PC-9 (cell line): Measurements from ENCODE around the gene KCNK15. TPM values are rescaled to one million over a fixed set of nuclear protein-coding genes. Genes with fewer than 3 reads are reported as not detected.

Experiments
- BruUV-seq: library from RNA; stranded (reverse); fragments of 400-500 nt; replicated peaks from 2 replicates; lab custom pipeline; 2021; lab: Mats Ljungman, UMichigan
- CTCF ChIA-PET: fragments of 300-600 bp; sonication (Branson Sonifier 250); formaldehyde crosslinking; loops from one replicate; lab custom pipeline; 2022; ENCODE audit warnings: antibody characterized with exemption; lab: Charles Lee
- POLR2A ChIA-PET: fragments of 300-600 bp; sonication (Branson Sonifier 250); formaldehyde crosslinking; loops from one replicate; lab custom pipeline; 2022; ENCODE audit warnings: antibody characterized with exemption; ENCODE audit not compliant: unreplicated experiment; lab: Charles Lee
- DNase-seq, 2 experiments: peaks; one replicate each; pipeline versions ENCODE4 v3.0.0 to v3.0.0-alpha.2; 2015 to 2022; ENCODE audit warnings: mixed read lengths in 1 of 2
- H2AFZ ChIP-seq: fragments of 200-600 bp; sonication (generic); 2 replicates; pipeline ENCODE4 v1.8.1; 2017; ENCODE audit warnings: antibody characterized with exemption
- H3F3A ChIP-seq: fragments of 200-600 bp; sonication (generic); 2 replicates; pipeline ENCODE4 v1.8.1; 2017; ENCODE audit warnings: antibody characterized with exemption, mild to moderate bottlenecking, low read depth; ENCODE audit not compliant: insufficient read depth
- H3K27ac ChIP-seq: fragments of 200-600 bp; sonication (generic); 2 replicates; pipeline ENCODE4 v1.6.1; 2016; ENCODE audit warnings: mixed run types
- H3K27me3 ChIP-seq: fragments of 200-600 bp; sonication (generic); 2 replicates; pipeline ENCODE4 v1.6.1; 2016; ENCODE audit warnings: low read depth, mixed run types; ENCODE audit not compliant: insufficient read depth
- H3K36me3 ChIP-seq: fragments of 200-600 bp; sonication (generic); 2 replicates; pipeline ENCODE4 v1.6.1; 2016; ENCODE audit warnings: low read depth, mixed run types
- H3K4me1 ChIP-seq: fragments of 200-600 bp; sonication (generic); replicated peaks from 2 replicates; pipeline ENCODE4 v1.6.1; 2016; ENCODE audit warnings: mixed run types; ENCODE audit not compliant: insufficient read depth
- H3K4me2 ChIP-seq: fragments of 200-600 bp; sonication (generic); 2 replicates; pipeline ENCODE4 v1.6.1; 2017; ENCODE audit warnings: mixed run types
- H3K4me3 ChIP-seq: fragments of 200-600 bp; sonication (generic); 2 replicates; pipeline ENCODE4 v1.6.1; 2016; ENCODE audit warnings: mixed run types
- H3K79me2 ChIP-seq: fragments of 200-600 bp; sonication (generic); 2 replicates; pipeline ENCODE4 v1.6.1; 2017; ENCODE audit warnings: low read depth, mixed run types
- H3K9me2 ChIP-seq: fragments of 200-600 bp; sonication (generic); 2 replicates; pipeline ENCODE4 v1.8.1; 2017; ENCODE audit warnings: mild to moderate bottlenecking; ENCODE audit not compliant: insufficient read depth
- H3K9me3 ChIP-seq: fragments of 200-600 bp; sonication (generic); 2 replicates; pipeline ENCODE4 v1.8.1; 2016; ENCODE audit warnings: low read depth; ENCODE audit not compliant: insufficient read depth
- H4K20me1 ChIP-seq: fragments of 200-600 bp; sonication (generic); 2 replicates; pipeline ENCODE4 v1.8.1; 2017; ENCODE audit not compliant: insufficient read depth
- EZH2 ChIP-seq: fragments of 200-600 bp; sonication (generic); IDR thresholded peaks from 2 replicates; pipeline ENCODE4 v1.8.0; 2017; ENCODE audit warnings: antibody characterized with exemption, low read depth
- intact Hi-C: fragments of 100-400 bp; cut with micrococcal nuclease; formaldehyde crosslinking; loops from one replicate; pipeline ENCODE4 v1.10.0; 2022; ENCODE audit not compliant: unreplicated experiment
- total RNA-seq: library from RNA; stranded (reverse); gene quantifications from 2 replicates; pipeline ENCODE4 v1.2.3, GENCODE V29; 2021
- TF ChIP-seq, protein P1 (sequence below): fragments of 200-600 bp; sonication (generic); conservative IDR thresholded peaks from 2 replicates; pipeline ENCODE4 v1.6.1; 2017; ENCODE audit warnings: mixed run types, antibody characterized with exemption, mild to moderate bottlenecking, moderate library complexity

KCNK15 gene
- total RNA-seq, 1 experiment from 2014 or later = 0.26 TPM

DNA sequence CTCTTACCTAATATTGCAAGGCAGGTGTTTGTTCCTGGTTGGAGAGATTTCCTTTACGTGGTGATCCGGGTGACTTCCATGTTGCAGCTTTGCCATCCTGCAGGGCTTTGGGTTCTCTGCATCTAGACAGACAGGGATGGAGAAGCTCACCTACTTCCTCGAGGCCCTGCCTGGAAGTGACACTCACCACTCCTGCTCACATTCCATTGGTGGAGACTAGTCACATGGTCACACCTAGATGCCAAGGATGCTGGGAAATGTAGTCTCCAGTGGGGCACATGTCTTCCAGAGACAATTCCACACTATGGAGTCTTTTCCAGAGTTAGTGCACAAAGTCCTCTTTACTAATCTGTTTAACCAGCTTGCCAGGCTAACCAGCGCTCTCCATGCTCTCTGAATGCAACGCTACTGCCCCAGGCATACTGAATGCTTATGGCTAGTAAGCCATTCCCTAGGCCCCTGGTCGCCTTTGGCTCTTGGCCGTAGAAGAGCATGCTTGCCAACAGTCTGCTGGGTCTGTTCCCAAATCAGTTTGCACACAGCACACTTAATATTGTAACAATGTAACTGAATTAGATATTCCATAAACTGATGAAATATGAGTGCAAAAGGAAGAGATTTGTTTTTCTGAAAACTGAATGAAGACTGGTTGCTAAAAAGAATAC is 6.7 kb upstream of the KCNK15 start:
- POLR2A ChIA-PET = no interaction called here
- no TSS peak for BruUV-seq
- H3K9me3 ChIP-seq = peaks cover 6% of the 10 kb centered on the region
- peaks cover 33% of the 10 kb centered on the region; the same call in 1 of the 2 replicates for H3K27me3 ChIP-seq
- no peaks in the 10 kb centered on the region for H3K36me3 ChIP-seq
- H3K4me1 ChIP-seq = peaks cover 14% of the 10 kb centered on the region; the same call in 1 of the 2 replicates
- H3K79me2 ChIP-seq = no peaks in the 10 kb centered on the region
- no peak overlapping the region for H3K4me3 ChIP-seq
- TF ChIP-seq, protein P1, sequence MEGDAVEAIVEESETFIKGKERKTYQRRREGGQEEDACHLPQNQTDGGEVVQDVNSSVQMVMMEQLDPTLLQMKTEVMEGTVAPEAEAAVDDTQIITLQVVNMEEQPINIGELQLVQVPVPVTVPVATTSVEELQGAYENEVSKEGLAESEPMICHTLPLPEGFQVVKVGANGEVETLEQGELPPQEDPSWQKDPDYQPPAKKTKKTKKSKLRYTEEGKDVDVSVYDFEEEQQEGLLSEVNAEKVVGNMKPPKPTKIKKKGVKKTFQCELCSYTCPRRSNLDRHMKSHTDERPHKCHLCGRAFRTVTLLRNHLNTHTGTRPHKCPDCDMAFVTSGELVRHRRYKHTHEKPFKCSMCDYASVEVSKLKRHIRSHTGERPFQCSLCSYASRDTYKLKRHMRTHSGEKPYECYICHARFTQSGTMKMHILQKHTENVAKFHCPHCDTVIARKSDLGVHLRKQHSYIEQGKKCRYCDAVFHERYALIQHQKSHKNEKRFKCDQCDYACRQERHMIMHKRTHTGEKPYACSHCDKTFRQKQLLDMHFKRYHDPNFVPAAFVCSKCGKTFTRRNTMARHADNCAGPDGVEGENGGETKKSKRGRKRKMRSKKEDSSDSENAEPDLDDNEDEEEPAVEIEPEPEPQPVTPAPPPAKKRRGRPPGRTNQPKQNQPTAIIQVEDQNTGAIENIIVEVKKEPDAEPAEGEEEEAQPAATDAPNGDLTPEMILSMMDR = no peak
- no peak for TF ChIP-seq EZH2
- H3F3A ChIP-seq = peaks cover 12% of the 10 kb centered on the region
- DNase-seq = peak; percentile 57 to 79
- H3K9me2 ChIP-seq = no peaks in the 10 kb centered on the region
- intact Hi-C loops = no loop called here
- no peaks in the 10 kb centered on the region for H4K20me1 ChIP-seq
- CTCF ChIA-PET = no interaction called here
- no peak overlapping the region for H2AFZ ChIP-seq
- H3K27ac ChIP-seq = no peak overlapping the region
- 0 out of 2 replicates have a peak overlapping the region, but pooled peaks have one; percentile 9 for H3K4me2 ChIP-seq

DNA sequence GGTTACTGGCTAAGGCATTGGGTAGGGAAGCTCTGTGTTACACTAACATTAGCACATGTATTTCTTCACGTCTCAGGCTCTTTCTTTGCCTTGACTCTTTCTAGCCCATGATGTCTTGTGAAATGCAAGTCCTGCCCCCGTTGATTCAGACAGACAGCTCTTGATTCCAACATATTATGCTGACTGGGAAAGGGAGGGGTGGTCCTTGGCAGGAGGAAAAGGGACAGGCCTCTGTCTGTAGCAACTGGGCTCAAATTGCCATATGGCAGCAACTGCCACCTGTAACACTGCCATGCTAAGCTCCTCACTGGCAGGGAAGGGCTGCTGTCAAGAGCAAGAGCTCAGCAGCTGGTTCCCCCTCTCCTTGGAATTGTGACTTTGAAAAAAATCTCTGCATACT is 5.7 kb upstream of the KCNK15 start:
- TF ChIP-seq, protein P1 = no peak
- no peak for TF ChIP-seq EZH2

DNA sequence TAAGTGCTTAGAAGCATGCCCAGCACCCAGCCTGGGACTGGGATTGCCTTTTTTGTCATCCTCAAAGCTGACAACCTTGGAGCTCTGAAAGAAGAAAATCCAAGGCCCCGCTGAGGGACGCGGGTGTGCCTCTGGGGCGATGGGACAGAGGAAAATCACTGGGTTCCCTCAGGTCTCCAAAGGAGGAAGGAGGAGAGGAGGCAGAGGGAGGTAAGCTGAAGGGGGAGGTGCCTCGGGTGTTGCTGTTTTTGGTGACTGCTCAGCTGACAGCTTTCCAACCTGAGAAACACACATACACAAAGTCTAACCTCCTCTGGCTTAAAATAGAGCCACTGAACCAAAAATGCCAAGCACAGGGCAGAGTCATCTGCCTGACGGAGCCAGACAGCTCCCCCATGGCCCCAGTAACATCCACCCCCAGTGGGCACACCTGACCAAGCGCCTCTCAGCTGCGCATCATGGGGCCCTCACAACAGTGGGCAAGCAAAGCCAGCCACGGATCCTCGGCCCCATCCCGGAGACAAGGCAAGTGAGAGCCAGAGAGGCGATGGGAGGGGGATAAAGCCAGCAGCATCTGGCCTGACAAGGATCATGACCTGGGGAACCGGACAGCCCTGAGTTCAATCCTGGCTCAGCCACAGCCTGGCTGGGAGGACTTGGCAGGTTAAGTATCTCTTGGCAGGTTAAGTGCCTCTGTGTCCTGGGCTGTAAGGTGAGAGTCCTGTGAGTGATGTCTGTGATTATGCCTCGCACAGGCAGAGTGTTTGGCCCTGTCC is 3.2 kb upstream of the KCNK15 start:
- Histone ChIP-seq H3F3A (peaks cover 16% of the 10 kb centered on the region), H3K4me3 (no peak overlapping the region), H3K9me3 (no peaks in the 10 kb centered on the region), H3K4me1 (peaks cover 19% of the 10 kb centered on the region), H3K27me3 (peaks cover 45% of the 10 kb centered on the region), H2AFZ (no peak overlapping the region), H3K36me3 (no peaks in the 10 kb centered on the region), H3K79me2 (no peaks in the 10 kb centered on the region), H3K27ac (no peak overlapping the region), H4K20me1 (peaks cover 5% of the 10 kb centered on the region), H3K4me2 (no peak overlapping the region), H3K9me2 (no peaks in the 10 kb centered on the region)
- CTCF ChIA-PET = interaction anchor here (0.5 kb wide), 1 partner anchor 103 kb away, joined by 7 read pairs; no protein-coding TSS in a partner anchor
- POLR2A ChIA-PET = no interaction called here
- TF ChIP-seq, protein P1 = no peak
- no peak for TF ChIP-seq EZH2
- no peak for DNase-seq
- BruUV-seq = no TSS peak
- intact Hi-C loops = no loop called here

More for the DNA sequence above, 5.7 kb upstream of the KCNK15 start:
- H3K27me3 ChIP-seq = peaks cover 43% of the 10 kb centered on the region
- no peak overlapping the region for H3K4me2 ChIP-seq
- POLR2A ChIA-PET = no interaction called here
- no peaks in the 10 kb centered on the region for H3K79me2 ChIP-seq
- H3F3A ChIP-seq = peaks cover 12% of the 10 kb centered on the region
- H3K36me3 ChIP-seq = no peaks in the 10 kb centered on the region
- no peak overlapping the region for H2AFZ ChIP-seq
- intact Hi-C loops = no loop called here
- no peaks in the 10 kb centered on the region for H4K20me1 ChIP-seq
- H3K9me3 ChIP-seq = peaks cover 6% of the 10 kb centered on the region
- no peak for DNase-seq
- no peaks in the 10 kb centered on the region for H3K9me2 ChIP-seq
- no peak overlapping the region for H3K27ac ChIP-seq
- BruUV-seq = no TSS peak
- CTCF ChIA-PET = no interaction called here
- H3K4me1 ChIP-seq = peaks cover 16% of the 10 kb centered on the region; the same call in 1 of the 2 replicates
- no peak overlapping the region for H3K4me3 ChIP-seq
